H54 (cell line): ENCODE results near the gene TMEM179.

Experiments
- DNase-seq: peaks from one replicate; pipeline ENCODE4 v3.0.0; 2011; ENCODE audit warnings: low spot score, mixed read lengths; ENCODE audit not compliant: insufficient read length
- FAIRE-seq: peaks from 3 replicates; lab custom pipeline; 2011; peaks lifted over from hg19 to GRCh38; lab: Jason Lieb, UNC
- POLR2A ChIP-seq: IDR thresholded peaks from 2 replicates; pipeline ENCODE4 v1.6.1; 2011; ENCODE audit warnings: low read depth, mild to moderate bottlenecking, low read length

Gene TMEM179

DNA sequence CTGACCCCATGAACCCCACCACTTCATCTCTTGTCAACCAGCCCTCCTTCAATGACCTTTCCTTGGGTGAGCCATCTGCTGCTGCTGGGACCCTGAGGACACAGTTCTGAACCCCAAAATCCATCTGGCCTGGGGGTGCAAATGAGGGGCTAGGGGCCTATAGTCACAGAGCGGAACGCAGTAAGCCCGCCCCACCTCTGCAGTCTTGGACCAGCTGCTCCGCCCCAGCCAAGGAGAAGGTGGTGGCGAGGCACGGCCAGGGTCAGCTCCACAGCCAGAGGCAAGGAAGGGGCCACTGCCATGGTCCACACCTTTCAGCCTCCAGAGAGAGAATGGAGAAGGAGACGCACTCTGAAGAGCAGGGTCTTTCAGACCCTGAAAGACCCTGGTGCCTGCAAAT is 5.1 kb downstream of the TMEM179 start:
- FAIRE-seq (no peak), DNase-seq (no peak)
- TF ChIP-seq POLR2A, result no peak

DNA sequence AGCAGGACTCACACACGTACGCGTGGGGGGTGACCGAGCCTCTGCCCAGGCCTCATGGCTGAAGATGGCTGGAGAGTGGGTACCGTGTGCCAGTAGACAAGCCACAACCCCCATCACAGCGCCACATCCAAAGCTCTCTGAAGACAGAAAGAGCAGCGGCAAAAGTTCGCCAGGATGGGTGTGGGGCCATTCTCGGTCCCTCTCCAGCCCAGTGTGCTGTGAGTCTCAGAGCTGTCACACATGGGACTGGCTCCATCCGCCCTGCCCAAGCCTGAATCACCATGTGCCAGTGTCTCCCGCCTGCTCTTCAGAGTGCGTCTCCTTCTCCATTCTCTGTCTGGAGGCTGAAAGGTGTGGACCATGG is 5.7 kb downstream of the TMEM179 start:
- no peak for FAIRE-seq
- TF ChIP-seq POLR2A, result no peak
- no peak for DNase-seq

DNA sequence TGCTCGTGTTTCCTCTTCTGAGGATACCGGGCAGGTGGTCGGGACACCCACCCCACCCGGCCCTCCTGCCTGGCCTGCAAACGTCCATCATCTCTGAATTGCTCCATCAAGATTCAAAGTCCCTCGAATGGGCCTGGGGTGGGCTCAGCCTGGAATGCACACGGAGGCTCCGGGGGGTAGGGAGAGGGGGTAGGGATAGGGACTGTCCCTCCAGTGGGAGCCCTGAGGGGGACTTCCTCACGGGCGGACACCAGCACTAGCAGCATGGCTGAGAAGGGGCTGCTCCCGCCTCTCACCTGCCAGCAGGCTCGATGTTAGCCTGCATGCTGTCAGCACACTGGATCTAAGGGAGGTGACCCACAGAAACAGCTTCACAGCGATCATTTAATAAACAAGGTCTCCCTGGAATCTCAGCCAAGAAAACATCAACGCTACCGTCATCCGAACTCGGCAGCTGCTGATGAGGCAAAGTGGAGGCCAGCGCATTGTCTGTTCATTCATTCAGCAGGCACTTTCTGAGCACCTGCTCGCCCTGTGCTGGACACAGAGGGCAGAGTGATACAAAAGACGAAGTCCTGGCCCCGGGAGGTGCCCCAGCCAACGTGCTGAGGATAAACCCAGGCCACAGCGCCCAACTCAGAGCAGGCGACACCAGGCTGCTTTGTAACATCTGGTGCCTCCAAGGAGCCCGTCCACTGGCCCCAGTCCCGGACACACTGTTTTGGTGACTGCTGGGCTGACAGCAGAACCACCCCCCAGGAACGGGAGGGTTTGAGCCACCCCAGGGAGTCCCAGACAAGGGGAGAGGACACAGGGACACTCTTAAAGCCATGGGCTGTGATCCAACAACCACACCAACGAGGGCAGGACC is 6.3 kb downstream of the TMEM179 start:
- TF ChIP-seq POLR2A, result no peak
- FAIRE-seq (no peak), DNase-seq (no peak)

DNA sequence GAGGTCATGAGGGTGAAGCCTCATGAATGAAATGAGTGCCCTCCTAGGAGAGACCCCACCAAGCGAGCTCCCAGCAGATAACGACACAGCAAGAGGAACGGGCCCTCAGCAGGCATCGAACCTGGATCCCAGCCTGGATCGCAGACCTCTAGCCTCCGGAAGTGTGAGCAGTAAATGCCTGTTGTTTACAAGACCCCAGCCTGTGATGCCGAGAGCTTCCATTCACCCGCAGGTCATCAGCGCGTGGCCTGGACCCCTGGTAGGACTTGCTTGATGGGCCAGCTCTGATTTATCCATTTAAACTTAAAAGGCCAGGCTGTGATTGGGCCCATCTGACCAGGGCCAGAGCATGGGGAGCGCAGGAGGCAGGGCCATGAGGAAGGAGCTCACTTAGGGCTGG is 7.0 kb downstream of the TMEM179 start:
- no peak for DNase-seq
- TF ChIP-seq POLR2A, result no peak
- no peak for FAIRE-seq

DNA sequence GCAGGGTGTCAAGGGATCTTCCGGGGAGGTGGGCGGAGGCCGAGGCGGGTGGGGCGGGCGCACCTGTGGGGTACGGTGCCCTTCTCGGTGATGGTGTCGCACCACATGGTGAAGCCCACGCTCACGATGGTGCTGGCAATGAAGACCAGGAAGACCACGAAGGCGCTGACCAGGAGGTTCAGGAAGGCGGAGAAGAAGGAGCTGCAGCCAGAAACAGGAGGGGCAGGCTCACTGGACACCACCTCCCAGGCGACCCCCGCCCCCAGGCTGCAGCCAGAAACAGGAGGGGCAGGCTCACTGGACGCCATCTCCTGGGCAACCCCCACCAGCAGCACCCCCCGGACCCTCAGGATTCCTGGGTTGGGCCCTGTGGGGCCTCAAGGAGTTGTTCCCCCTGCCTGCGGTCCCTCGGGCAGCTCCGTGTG is 7.6 kb downstream of the TMEM179 start:
- no peak for TF ChIP-seq POLR2A
- FAIRE-seq, result no peak
- no peak for DNase-seq

DNA sequence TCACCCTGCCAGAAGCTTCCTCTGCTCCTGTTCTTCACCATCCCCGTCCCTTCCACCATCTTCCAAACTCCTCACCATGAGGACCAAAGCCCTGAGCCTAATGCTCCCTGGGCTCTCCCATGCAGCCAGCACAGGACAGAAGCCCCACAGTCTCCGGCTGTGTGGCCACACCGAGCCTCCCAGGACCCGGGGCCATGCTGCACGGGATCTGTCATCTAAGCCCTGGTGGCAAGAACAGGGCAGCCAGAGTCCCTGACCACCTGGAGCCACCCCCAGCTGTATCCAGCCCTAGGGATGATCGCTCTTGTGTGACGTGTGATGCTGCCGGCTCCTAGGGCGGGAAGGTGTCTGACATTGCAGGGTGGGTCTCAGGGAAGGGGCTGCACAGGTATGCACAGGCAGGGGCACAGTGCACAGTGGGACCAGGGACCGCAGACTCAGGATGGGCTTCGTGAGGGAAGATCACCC is 8.1 kb downstream of the TMEM179 start:
- FAIRE-seq (no peak), DNase-seq (no peak)
- TF ChIP-seq POLR2A, result no peak

DNA sequence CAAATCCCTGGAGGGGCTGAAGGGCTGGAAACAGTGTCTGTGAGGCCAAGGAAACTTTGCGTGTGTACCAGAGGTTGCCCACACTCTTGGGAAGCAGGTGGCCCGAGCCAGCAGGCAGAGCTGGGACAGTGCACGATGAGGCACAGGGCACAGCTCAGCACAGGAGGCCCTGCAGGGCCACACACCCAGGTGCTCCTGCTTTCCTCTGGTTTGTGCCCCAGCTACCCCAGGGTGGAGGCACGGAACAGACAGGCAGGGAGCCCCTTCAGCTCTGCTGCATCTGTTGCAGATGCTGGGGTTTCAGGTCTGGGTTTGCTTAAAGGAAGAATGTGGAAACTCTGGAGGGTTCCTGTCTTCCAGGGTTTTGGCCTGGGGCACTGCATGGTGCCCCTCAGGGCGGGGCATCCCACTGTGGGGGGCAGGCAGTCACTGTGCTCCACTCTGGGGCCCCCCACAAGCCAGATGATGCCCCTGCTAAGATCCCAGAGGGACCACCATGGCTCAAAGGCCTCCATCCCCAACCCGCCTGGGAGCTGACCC is 8.6 kb downstream of the TMEM179 start:
- no peak for DNase-seq
- TF ChIP-seq POLR2A, result no peak
- FAIRE-seq, result no peak

DNA sequence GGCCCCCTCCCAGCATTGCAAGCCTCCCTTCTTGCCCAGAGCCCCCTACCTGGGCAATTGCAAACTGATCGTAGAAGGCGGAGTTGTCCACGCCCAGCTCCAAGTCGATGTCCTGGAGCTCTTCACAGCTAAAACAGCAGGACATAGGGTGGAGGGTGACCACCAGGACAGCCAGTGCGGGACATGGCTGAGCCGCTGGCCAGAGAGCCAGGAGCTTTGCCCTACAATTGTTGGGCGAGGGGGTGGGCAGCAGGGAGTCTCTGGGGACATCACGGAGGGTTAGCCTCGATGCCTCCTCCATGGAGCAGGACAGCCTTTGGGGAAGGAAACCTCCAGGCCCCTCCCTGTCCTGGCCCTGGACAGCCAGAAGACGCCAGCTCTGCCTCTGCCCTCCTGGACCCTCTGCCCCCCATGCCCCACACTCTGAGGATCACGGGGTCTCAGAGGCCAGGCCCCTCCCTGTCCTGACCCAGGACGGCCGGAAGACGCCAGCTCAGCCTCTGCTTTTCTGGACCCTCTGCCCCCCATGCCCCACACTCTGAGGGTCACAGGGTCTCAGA is 9.4 kb downstream of the TMEM179 start:
- FAIRE-seq (no peak), DNase-seq (no peak)
- TF ChIP-seq POLR2A, result no peak

DNA sequence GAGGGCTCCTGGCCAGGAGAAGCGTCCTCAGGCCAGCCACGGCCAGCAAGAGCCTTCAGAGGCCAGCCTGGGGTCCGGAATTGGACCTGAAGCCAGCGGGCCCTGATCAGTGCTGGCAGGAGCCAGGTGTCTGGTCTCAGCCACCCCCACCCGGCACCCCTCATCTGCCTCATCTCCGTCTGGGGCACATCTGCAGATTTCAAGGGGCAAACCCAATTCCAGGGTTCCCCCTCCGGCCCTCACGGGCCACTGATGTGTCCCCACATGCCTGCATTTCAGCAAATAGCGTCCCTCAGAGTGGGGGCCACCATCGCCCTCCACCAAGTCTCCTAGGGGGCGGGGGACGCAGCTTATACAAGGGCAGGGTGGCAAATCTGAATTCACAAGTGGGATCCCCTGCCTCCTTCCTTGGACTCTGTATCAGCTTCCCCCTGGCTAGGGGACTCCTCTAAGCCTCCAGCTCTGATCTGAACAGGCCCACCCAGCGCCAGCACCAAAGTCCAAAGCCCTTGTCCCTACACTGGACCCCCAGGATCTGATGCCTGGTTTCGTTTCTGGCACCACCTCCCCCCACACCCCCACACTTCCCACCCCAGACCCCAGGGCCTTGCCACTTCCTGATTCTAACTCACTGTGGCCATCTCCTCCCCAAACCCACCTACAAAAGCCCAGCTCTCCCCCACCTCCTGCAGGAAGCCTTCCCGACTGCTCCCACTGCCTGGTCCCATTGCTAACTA is 10.1 kb downstream of the TMEM179 start:
- DNase-seq (no peak), FAIRE-seq (no peak)
- no peak for TF ChIP-seq POLR2A

DNA sequence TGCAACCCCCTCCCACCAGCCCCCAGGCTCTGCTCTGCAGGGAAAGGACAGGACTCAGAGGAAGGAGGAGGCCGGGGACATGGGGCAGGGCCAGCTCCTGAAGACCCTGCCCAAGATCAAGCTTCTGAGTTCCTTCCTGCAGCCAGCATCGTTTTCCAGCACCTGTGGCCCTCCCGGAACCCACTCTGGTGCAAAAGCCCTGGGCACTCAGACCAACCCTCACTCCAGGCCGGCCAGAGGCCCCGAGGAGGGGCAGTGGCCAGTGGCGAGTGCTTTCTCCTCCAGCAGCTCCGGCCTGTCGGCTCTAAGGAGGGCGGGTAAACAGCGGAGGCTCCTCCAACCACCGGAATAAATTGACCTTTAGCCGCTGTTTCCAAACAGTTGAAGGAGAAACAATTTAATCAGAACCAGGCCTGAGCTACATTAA is 10.8 kb downstream of the TMEM179 start:
- no peak for FAIRE-seq
- no peak for DNase-seq
- TF ChIP-seq POLR2A, result no peak

DNA sequence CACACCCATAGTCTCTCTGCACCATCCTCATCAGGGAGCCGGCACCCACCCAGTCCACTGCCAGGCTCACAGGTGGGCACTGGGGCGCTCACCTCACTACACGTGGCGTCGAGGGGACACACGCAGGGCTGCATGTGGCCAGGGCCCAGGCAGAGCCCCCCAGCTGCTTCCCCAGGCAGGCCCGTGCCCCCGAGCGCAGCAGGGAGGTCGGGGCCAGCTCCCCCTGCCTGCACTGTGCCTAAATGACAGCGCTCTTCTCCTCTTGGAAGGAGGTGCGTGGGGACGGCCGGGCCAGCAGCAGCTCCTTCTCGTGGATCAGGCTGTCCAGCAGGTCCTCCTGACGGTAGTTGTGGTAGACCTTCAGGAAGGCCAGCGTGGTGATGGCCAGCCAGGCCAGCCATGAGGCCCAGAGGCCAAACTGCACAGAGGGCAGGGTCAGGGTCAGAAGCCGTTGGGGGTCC is 11.3 kb downstream of the TMEM179 start:
- no peak for DNase-seq
- no peak for FAIRE-seq
- no peak for TF ChIP-seq POLR2A

DNA sequence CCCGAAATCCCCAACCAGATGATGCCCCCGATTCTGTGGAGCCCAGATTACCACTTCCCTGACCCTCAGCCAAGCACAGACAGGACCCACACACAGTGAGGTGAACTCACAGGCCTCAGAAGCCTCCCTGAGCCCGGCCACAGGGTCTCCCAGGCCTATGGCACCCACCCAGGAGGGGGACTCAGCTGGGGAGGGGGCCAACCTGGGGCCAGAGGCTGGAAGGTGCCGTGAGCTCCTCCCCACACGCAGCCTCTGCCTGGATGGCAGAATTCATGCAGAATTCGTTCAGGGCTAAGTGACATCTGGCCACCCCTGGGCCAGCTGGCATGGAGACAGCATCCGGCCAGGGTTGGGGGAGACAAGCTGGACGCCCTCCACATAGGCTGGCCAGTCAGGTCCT is 11.8 kb downstream of the TMEM179 start:
- no peak for TF ChIP-seq POLR2A
- FAIRE-seq (no peak), DNase-seq (no peak)

DNA sequence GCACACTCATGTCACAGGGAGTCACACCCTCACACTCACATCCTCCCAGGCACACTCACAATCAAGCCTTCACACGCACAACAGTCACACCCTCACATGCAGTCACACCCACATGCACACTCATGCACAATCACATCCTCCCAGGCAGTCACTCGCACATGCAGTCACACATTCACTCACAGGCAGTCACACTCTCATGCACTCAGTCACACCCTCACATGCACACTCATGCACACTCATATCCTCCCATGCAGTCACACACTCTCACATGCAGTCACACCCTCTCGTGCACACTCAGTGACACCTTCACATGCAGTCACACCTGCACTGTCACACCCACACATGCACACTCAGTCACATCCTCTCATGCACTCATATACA is 12.3 kb downstream of the TMEM179 start:
- no peak for FAIRE-seq
- DNase-seq, result no peak
- no peak for TF ChIP-seq POLR2A
